Esophagus squamous epithelium (tissue), 5 donors: ENCODE data around the gene MYO7B. TPM values are rescaled to one million over a fixed set of nuclear protein-coding genes. Genes with fewer than 3 reads are reported as not detected.
A peak's percentile ranks its signal among the peaks of the same experiment; 100 is the strongest.

Source experiments
- DNase-seq: peaks from one replicate; lab custom pipeline; 2025; lab: John Stamatoyannopoulos, UW
- H3K27ac ChIP-seq, 4 donors: fragments of 200-600 bp; sonication (generic); one replicate each; pipeline ENCODE4 v1.5.1; 2016 to 2019; ENCODE audit warnings: mild to moderate bottlenecking in 1 of 4
- H3K27me3 ChIP-seq, 4 donors: fragments of 200-600 bp; sonication (generic); 1 replicate in 3 of 4; 2 replicates in 1 of 4; pipeline versions ENCODE4 v1.5.1 to v1.6.0; 2017 to 2021; ENCODE audit warnings: antibody characterized with exemption in 1 of 4
- H3K36me3 ChIP-seq, 3 donors: fragments of 200-600 bp; sonication (generic); one replicate each; pipeline ENCODE4 v1.5.1; 2016 to 2019
- H3K4me1 ChIP-seq, 3 donors: fragments of 200-600 bp; sonication (generic); one replicate each; pipeline ENCODE4 v1.5.1; 2017 to 2019
- H3K4me3 ChIP-seq, 4 donors: fragments of 200-600 bp; sonication (generic); 1 replicate in 3 of 4; 2 replicates in 1 of 4; pipeline ENCODE4 v1.5.1; 2016 to 2019; ENCODE audit warnings: mild to moderate bottlenecking in 2 of 4, moderate library complexity in 1 of 4
- H3K9me3 ChIP-seq, 3 donors: fragments of 200-600 bp; sonication (generic); one replicate each; pipeline ENCODE4 v1.5.1; 2016 to 2019
- POLR2A ChIP-seq, 4 donors: fragments of 450-650 bp; IDR thresholded peaks; one replicate each; pipeline ENCODE4 v1.6.1; 2017; ENCODE audit warnings: antibody characterized with exemption in 4 of 4, mild to moderate bottlenecking in 4 of 4, moderate library complexity in 3 of 4
- WGBS, 2 donors: methylation state at CpG; one replicate each; pipeline ENCODE4 v1.1.5; 2018; 5-methylcytosine and 5-hydroxymethylcytosine counted together
- intact Hi-C: fragments of 100-400 bp; cut with DNase I; formaldehyde crosslinking; loops from one replicate; pipeline ENCODE4 v1.15.0; 2022
- total RNA-seq, 4 donors: library from RNA; depleted of rRNA; stranded (reverse); fragments of >200 nt; gene quantifications; one replicate each; pipeline ENCODE4 v1.1.0, GENCODE V29; 2016
- TF ChIP-seq, protein P1 (sequence below), 6 experiments: fragments of 450-650 bp in 4 of 6; fragments of 200-600 bp in 2 of 6; sonication (generic) in 2 of 6; IDR thresholded peaks; one replicate each; pipeline ENCODE4 v1.5.1; 2016 to 2019; ENCODE audit warnings: antibody characterized with exemption in 6 of 6, mild to moderate bottlenecking in 4 of 6, moderate library complexity in 4 of 6
- donor health status: DM: yes; HTN: yes; CAD: no.

MYO7B gene
- total RNA-seq, 4 donors from 2014 or later: 0.19 TPM; not detected in 3

DNA sequence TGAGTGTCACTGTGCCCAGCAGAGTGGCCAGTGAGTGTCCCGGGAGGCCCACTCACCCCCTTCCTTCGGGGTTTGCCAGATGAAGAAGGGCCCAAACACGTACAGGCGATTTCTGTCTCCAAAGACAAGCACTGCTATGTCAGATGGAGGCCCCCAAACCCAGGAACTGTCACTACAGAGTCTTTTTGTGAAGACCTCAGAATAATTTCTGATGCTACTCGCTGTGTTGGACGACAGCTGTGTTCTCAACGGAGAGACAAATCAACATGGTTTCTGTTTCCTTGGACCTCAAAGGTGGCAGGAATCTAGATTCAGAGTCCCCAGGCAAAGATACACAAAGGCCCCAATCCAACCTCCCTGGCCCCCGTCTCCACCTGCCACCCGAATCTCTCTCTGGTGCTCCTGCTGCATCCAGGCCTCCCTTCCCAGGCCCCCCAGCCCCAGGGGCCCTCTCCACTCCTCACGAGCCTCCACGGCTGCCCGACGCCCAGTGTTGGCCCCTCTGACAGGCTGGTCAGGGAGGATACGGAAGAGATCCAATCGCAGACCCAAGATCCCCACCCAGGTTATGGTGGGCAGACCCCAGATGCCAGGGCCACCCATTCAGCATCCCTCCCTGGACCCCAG is 108.1 kb downstream of the MYO7B start:
- H3K4me3 ChIP-seq: no peak overlapping the region
- WGBS, 2 donors: 85 to 87% methylated on average over 14 to 15 of the region's 15 CpGs
- intact Hi-C loops: no loop called here
- no peak for DNase-seq
- peaks cover 4 to 60% (median 17%) of the 10 kb centered on the region in 3 donors for H3K4me1 ChIP-seq
- TF ChIP-seq POLR2A (IDR thresholded peaks at IDR 0.05): no peak
- TF ChIP-seq, protein P1, sequence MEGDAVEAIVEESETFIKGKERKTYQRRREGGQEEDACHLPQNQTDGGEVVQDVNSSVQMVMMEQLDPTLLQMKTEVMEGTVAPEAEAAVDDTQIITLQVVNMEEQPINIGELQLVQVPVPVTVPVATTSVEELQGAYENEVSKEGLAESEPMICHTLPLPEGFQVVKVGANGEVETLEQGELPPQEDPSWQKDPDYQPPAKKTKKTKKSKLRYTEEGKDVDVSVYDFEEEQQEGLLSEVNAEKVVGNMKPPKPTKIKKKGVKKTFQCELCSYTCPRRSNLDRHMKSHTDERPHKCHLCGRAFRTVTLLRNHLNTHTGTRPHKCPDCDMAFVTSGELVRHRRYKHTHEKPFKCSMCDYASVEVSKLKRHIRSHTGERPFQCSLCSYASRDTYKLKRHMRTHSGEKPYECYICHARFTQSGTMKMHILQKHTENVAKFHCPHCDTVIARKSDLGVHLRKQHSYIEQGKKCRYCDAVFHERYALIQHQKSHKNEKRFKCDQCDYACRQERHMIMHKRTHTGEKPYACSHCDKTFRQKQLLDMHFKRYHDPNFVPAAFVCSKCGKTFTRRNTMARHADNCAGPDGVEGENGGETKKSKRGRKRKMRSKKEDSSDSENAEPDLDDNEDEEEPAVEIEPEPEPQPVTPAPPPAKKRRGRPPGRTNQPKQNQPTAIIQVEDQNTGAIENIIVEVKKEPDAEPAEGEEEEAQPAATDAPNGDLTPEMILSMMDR (IDR thresholded peaks at IDR 0.05): no peak
- no peaks in the 10 kb centered on the region for H3K9me3 ChIP-seq
- peak overlapping the region in 1 of 4 donors; percentile 9 for H3K27ac ChIP-seq
- no peaks in the 10 kb centered on the region for H3K36me3 ChIP-seq
- H3K27me3 ChIP-seq: no peaks in the 10 kb centered on the region

DNA sequence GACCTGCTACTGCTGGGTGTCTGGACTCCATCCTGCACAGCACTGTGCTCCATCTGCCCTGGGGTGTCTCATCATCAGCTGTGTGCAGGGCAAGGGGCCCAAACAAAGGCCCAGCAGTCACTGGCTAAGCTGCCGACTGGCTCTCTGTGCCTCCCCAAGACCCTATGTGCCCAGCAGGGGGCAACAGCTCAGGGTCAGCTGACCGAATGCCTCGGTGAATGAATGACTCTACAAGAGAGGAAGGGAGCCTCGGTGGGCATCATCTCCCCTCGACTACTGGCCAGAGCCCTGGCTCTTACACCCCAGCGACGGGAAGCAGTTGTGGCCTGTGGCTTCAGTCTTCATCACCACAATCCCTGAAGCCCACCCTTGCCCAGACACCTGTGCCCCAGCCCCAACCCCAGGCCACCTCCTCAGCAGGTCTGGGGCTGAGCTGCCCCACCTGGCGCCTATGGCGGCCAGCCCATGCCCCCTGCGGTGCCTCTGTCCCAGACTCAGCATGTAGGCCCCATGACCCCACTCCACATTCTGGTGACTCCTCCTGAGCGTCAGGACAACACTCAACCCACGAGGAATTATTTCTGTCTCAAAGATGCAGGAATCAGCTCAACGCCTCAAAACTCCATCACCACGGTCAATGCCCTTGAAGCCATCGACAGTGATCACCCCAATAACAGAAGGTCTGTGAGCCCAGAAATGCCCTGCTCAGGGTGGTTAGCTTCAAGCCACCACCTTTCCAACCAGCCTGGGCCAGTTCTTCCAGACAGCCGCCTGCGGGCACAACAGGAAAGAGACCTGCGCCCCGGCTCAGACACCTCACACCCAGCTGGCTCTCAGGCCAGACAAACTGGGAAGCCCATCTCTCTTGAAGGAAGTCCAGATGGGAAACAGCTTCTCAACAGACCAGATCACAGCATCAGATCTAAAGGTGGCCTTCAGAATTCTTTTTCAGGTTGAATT is 108.9 kb downstream of the MYO7B start:
- Histone ChIP-seq H3K9me3 (no peaks in the 10 kb centered on the region), H3K4me3 (no peak overlapping the region), H3K27ac (peak overlapping the region in 1 of 4 donors; percentile 9), H3K27me3 (no peaks in the 10 kb centered on the region), H3K4me1 (peaks cover 9 to 63% (median 19%) of the 10 kb centered on the region in 3 donors), H3K36me3 (no peaks in the 10 kb centered on the region)
- 78 to 91% methylated on average over 4 to 6 of the region's 19 CpGs for WGBS, 2 donors
- no peak for DNase-seq
- intact Hi-C loops: no loop called here
- TF ChIP-seq, protein P1 (IDR thresholded peaks at IDR 0.05): no peak
- no peak for TF ChIP-seq POLR2A (IDR thresholded peaks at IDR 0.05)

DNA sequence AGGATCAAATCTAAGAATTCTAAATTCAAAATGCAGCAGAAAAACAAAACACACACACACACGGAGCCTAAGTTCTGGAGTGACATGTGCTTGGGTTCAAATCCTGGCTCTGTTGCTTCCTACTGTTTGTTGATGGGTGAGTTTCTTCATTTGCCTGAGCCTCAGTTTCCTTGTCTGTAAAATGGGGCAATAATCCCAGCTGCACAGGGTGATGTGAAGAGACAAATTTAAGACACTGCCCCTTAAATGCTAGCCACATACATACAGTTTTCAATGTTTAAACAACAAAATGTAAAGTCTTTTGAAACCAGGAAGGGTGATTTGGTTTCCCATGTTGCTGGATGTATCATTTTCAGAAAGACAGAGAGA is 109.5 kb downstream of the MYO7B start:
- 50 to 76% methylated on average over 1 of the region's 1 CpG for WGBS, 2 donors
- no peaks in the 10 kb centered on the region for H3K36me3 ChIP-seq
- H3K9me3 ChIP-seq: no peaks in the 10 kb centered on the region
- no peak for TF ChIP-seq POLR2A (IDR thresholded peaks at IDR 0.05)
- TF ChIP-seq, protein P1 (IDR thresholded peaks at IDR 0.05): no peak
- H3K4me3 ChIP-seq: no peak overlapping the region
- peak overlapping the region in 1 of 4 donors; percentile 70 for H3K27ac ChIP-seq
- intact Hi-C loops: no loop called here
- DNase-seq: no peak
- H3K4me1 ChIP-seq: peaks cover 11 to 69% (median 22%) of the 10 kb centered on the region in 3 donors
- H3K27me3 ChIP-seq: no peaks in the 10 kb centered on the region

DNA sequence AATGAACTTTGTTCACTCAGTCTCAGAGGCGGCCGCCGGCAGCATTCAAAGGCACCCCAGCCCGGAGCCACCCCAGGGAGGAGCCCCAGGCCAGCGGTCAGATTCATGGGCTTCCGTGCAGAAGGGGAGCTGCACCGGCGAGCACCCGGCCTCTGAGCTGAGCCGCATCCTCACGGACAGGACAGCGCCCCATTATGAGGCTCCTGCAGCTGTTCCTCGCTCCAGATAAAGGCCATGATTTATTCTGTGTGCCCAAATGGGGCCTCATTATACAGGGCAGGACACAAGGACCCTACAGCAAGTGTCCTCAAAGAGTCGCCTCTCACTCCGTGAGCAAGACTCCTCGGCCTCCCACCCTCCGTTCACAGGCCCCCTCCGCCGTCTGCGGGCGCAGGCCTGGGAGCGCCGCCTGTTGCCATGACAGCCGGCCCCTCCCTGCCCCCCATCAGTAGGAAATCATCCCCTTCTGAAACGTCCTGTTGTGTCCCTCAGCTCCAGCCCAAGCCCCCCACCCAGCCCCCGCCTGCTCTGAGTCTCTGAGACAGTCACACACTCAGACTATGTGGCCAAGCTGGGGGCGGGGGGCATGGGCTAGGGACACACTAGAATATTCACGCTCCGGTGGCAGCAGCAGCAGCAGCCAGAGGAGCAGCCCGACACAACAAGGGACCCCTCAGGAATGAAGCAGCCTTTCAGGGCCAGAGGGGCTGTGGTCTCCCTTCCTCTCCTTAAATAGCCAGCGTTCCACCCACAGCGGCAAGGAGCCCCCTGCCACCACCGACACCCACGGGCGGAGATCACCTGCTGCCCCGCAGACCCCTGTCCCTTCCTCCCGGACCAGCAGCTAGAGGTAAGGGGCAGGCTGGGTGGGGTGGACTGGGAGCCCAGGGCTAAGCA is 110.2 kb downstream of the MYO7B start, which contains the start of gene GPR17:
TSS of gene GPR17 (plus strand) at position 759 of the 897 bp plus-strand sequence. CDS start 4,583 bp downstream, outside the sequence.
- intact Hi-C loops: no loop called here
- peak within 1 kb of the TSS; percentile 27 to 70 (median 60) for H3K27ac ChIP-seq
- no peaks in the 10 kb centered on the region for H3K9me3 ChIP-seq
- no peaks in the 10 kb centered on the region for H3K36me3 ChIP-seq
- no peak within 1 kb of the TSS for H3K4me3 ChIP-seq
- WGBS, 2 donors: 70 to 76% methylated on average over 4 of the region's 37 CpGs
- no peak for DNase-seq
- H3K4me1 ChIP-seq: peaks cover 11 to 74% (median 26%) of the 10 kb centered on the region in 3 donors
- no peaks in the 10 kb centered on the region for H3K27me3 ChIP-seq
- no peak for TF ChIP-seq POLR2A (IDR thresholded peaks at IDR 0.05)
- TF ChIP-seq, protein P1 (IDR thresholded peaks at IDR 0.05): no peak
